GM21360 (cell line): ENCODE results near the gene ANO9.
A peak's percentile ranks its signal among the peaks of the same experiment; 100 is the strongest.

ENCODE experiments used
- ATAC-seq: cut with Tn5 transposase; IDR thresholded peaks from one replicate; pipeline ENCODE4 v1.9.1; 2021; ENCODE audit warnings: mild to moderate bottlenecking, moderate library complexity; ENCODE audit not compliant: unreplicated experiment

Gene ANO9

DNA sequence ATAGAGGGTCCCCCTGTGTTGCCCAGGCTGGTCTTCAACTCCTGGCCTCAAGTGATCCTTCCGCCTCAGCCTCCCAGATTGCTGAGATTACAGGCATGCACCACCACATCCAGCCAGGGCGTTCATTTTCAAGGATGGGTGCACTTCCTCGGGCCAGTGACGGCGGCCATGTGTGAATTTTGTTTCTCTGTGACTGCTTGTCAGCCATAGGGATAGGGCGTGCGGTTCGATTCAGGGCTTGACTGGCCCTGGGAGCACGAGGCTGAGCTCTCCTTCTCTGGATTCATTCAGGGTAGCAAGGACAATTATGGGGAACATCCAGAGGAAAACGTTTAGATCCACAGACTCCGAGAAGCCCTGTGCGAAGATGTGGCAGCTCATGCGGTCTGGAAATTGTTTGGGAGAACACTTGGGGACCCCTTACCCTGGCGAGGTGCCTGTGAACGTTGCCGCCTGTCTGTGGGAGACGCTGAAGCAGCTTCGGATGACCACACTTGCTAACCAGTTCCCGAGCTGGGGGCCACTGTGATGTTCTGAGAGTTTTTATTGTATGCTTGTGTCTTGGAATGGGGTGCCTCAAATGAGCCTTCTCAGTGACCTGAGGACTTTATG lies 11.2 kb upstream of the ANO9 start:
- no peak for ATAC-seq

DNA sequence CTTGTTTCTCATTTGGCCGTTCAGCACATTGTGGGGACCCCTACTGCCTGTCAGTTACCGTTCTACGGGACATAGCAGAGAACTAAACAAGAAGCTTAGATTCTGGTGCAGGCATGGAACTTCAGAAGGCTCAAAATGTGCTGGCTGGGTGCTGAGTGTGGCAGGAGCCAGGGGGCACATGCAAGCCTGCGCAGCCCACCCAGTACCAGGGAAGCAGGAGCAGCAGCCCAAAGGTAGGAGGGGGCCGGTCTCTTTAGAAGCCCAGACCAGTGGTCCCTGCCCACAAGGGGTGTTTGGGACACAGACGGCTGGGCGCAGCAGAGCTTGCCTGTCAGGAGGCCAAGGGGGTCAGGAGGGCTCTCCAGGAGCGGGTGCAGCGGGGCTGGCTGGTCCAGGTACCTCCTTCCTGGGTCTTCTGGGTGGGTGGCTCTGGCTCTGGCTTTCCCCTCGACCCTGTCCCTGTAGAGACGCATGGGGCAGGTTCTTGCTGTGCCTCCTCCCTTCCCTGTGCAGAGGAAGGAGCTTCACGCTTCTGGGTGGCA lies 10.5 kb upstream of the ANO9 start:
- ATAC-seq = no peak

DNA sequence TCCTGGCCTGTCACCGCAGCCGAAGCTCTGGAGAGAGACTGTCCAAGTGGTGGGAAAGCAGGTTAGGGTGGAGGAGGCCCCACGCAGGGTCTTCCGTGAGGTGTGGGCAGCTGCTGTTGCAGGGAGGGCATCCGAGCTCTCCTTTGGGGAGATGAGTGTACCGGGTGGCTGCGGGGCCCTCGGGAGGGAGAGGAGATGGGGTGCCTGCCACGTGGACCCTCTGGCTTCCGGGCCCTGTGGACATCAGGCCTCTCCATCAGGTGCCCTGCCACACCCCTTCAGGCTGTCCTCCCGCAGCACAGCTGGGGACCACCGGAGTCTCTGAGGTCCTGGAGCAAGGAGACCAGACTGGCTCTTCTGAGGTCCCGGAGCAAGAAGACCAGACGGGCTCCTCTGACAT lies 9.9 kb upstream of the ANO9 start:
- ATAC-seq = no peak

DNA sequence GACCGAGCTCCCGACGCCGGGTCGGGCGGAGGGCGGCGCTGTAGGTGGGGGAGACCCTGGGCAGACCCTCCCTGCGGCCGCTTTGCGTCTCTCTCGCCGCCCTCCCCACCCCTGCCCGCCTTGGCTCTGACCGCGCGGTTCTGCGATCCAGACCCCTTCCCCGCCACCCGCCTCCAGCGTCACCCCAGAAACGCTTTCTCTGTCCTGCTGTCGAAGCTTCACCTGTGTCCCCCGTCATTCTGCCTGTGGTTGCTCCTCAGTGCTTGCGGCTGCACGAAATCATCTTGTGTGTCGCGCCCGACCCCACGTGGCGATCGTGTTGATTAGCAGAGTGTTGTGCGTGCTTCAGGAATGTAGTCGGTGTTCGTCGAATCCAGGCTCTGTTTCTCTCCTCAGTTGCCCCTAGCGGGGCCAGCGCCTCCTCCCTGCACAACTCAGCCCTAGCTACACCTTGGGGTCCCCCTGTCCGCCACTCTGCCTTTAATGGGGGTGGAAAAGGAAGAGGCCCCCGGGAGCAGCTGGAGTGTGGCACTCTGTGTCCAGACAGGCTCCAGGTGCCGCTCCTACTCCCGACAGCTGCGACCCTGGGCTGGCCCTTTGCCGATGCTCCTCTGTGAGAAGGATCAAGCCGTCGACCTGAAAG lies 9.1 kb upstream of the ANO9 start:
- ATAC-seq = peak; percentile 4

DNA sequence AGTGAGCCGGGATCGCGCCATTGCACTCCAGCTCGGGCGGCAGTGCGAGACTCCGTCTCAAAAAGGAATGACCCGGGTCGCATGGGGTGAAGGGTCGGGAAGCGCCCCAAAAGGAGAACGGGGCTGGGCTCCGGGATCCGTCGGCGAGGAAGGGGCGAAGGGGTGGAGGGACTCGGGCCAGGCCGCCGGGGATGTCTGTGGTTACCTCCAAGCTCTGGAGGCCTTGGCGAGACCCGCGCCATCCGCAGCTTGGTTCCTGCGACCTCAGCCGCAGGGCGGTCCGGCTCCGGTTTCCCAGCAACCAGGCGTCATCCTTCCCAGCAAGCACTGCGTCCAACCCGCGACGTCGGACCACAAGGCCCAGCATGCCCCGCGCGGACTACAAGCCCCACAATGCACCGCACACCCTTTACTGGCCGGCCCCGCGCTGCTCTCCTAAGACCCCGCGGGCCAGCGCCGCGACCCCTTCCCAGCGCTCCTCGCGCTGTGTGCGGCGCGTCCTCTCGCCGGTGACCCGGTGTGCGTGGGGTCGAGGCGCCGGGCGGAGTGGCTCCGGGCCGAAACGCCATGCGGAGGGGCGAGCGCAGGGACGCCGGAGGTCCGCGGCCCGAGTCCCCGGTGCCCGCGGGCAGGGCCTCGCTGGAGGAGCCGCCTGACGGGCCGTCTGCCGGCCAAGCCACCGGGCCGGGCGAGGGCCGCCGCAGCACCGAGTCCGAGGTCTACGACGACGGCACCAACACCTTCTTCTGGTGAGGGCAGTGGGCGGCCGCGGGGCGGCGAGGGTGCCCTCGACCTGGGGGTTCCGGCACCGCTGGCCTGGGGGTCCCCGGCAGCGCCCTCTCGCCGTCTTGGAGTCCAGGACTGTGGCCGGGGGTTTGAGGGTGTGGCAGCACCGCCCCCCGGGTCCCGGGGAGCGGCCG lies 8.3 kb upstream of the ANO9 start, which contains the start of gene PTDSS2:
TSS of gene PTDSS2 (plus strand) at position 391 of the 920 bp plus-strand sequence. CDS start at position 568, 177 bp downstream.
- ATAC-seq = peak; percentile 67

DNA sequence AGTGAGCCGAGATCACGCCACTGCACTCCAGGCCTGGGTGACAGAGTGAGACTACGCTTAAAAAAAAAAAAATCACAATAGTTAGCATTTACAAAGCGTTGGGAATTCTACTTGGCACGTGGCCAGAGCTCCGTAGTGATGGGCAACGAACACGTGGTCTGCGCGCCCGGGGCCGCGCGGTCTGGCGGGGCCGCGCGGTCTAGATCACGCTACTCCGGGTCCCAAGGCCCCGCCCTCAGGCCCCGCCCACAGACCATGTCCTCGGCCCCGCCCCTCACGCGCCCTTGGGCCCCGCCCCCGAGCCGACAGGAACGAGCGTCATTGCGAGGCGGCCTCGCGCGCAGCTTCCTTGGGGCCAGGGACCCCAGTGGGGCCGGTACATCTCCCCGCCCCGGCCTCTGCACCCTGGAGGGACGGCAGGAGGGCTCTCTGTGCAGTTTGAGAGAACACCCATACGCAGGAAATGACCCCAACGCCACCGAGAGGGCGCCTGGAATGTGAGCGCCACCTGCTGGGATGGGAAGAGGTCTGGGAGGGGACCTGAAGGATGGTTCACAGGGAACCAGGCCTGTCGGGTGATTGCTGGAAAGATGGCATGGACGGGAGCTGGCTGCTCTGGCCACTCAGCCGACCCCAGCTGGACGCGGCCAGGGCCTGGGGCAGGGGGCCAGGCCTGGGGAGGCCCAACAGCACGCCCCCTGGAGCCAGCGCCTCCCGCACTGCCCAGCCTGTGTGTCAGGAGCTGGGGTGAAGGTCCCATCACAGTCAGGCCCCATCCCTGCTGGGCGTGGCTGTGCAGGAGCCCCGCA lies 6.3 kb upstream of the ANO9 start:
- ATAC-seq = peak; percentile 48

DNA sequence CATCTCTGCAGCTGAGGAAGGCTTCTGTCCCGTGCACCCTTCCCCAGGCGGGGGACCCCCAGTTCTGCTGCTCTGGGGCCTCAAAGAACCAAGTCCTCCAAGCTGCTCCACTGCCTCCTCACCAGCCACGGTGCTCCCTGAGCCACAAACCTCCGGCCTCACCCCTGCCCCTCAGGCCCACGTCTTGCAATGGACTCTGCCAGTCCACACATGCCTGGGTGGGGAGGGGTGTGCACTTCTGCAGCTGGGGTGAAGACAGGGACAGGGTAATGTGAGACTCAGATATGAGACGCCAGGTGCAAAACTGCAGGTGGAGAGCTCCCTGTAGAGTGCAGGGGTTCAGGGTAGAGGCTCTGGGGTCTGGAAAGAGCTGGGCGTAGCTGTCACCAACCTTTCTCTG lies 5.1 kb upstream of the ANO9 start:
- ATAC-seq = no peak

DNA sequence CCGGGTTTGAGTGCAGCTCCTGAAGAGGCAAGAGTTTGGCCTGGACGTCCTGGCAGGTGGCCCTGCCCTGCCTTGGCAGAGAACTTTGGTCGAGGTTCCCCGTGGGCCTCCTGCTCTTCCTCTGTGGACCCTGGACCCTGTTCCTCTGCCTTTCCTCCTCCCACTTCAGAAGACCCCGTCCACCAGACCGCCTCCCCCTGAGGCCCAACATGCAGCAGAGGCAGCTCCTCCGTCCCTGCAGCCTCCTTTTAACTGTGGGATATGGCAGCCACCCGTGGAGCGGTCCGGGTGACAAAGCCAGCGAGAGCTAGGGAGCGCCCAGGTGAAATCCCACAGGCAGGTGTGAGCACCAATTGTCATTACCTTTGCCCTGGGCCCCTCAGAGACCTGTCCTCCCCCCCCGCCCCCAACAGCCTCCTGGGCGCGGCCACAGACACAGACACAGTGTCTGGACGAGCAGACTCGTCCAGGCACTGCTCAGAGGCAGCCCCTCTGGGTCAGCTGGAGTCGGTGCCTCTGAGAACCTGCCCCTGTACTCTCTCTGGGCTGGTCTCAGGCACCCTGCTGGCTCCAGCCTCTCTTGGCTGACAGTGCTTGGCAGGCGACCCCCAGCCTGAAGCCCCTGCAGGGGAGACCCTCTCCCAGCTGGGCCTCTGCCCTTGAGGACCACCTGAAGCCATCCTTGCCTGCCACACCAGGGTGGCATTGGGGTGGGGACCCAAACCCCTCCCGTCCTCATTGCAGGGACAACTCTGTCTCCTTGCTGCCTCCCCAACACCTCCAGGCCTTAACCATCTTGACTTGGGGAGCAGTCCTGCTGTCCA lies 4.2 kb upstream of the ANO9 start:
- no peak for ATAC-seq

DNA sequence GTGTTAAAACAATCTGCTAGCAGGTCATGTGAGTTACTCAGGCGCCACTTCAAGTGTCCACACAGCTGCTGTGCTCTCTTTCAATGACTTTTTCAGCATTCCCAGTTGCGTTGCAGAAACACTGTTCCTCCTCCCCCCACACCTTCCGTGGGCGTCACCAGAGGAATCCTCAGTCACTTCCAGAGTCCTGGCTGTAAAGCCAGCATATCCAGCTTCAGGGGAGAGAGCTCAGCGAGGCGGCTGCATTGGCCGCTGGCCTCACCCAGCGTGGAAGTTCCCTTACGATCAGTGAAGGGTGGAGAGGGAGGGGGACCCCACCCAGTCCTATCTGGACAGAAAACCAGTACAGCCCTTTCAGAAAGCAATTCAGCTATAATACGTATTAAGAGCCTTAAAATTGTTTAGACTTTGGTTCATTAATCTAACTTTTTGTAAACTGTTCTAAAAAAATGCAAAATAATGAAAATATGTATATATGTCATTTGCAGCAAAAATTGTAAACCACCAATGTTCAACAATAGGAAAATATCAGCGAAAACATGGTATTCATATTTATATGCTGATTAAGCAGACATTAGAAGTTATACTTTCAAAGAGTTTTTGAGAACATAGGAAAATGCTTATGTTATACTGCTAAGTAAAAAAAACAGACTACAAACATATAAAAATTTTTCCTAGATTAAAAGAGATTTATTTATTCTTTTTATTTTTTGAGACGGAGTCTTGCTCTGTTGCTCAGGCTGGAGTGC lies 2.8 kb upstream of the ANO9 start:
- ATAC-seq = no peak

DNA sequence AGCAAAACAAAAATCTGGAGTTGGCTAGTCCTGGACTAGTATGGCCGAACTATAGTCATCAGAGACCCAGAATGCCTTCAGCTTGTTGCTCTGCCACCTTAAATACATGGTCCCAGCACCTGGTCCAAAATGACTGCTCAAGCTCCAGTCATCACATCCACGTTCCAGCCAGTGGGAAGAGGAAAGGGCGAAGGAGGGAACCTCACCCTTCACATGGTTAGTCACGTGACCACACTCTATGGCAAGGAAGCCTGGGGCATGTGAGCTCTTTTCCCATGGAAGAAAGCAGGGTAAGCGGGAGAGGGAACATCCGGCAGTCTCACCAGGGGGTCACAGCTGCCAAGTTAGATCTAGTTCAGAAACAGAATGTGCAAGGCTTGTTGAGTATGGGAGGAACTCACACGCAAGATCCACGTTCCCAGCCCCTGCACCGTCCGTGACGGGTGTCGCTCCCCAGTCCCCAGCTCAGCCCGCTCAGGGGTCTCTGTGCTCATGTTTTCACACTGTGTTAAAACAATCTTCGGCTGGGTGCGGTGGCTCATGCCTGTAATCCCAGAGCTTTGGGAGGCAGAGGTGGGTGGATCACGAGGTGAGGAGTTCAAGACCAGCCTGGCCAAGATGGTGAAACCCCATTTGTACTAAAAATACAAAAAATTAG lies 1.9 kb upstream of the ANO9 start:
- no peak for ATAC-seq

DNA sequence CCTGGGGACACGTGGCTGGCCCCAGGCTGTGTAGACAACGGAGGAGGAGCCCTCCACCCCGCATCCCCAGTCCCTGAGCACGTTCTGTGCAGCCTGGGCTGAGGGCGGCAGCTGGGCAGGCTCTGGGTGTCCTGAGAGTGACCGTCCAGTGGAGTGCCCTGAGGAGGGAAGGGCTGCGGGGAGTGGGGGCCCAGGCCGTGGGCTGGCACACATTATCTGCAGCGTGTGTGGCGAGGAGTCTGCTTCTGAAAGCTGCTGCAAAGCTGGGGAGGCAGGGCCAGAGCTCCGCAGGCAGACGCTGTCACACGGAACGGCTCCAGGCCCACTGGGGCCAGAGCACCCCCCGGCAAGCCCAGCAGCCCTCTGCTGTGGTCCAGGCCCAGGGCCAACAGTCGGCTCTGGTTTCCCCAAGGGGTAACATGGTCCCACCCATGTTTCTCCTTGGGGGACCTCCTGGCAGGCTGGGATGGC lies 835 bp upstream of the ANO9 start:
- ATAC-seq = no peak

DNA sequence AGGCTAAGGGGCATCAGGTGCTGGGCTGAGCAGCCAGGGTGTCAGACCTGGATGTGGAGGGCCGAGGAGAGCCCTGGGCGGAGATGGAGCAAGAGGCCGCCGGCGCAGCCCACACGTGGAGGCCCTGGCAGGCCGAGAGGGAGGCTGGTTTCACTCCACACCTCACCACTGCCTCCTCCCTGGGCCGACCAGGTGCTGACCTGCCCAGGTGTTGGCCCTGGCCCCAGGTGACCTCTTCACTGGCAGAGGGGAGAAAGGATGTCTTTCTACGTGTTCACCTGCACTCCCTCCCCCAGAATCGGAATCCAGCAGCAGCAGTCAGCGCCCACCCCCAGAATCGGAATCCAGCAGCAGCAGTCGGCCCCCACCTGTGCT lies 781 bp downstream of the ANO9 start:
- no peak for ATAC-seq

DNA sequence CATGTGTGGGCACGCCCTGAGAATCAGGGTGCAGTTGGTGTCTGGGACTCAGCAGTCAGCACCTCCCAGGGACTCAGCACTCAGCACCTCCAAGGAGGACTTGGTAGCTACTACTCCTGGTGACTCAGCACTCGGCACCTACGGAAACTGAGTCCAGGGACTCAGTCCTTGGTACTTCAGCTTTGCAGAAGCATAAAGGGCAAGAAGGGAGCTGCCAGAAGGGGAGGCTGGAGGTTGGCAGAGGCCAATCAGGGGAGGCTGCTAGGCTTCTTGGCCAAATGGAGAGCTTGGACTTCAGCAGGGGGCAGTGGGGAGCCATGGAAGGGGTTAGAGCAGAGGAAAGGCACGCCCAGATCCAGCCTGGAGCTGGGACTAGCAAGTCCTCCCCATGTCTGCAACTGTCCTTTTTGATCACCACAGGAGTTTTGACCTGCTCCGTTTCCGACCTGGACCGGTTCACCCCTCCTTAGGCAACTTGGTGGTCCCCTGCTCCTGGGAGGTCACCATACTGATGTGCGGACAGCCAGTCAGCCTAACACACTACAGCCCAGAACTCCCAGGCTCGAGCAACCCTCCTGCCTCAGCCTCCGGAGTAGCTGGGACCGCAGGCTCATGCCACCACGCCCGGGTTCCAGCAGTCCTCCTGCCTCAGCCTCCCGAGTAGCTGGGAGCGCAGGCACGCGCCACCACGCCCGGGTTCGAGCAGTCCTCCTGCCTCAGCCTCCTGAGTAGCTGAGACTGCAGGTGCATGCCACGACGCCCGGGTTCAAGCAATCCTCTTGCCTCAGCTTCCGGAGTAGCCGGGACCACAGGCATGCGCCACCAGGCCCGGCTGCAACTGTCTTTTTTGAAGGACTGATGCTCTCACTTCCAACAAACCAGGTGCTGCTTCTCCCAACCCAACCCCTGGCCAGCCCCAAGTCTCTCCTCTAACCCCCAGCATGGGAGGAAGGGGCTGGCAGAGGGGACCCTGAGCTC lies 1.5 kb downstream of the ANO9 start:
- ATAC-seq = no peak

DNA sequence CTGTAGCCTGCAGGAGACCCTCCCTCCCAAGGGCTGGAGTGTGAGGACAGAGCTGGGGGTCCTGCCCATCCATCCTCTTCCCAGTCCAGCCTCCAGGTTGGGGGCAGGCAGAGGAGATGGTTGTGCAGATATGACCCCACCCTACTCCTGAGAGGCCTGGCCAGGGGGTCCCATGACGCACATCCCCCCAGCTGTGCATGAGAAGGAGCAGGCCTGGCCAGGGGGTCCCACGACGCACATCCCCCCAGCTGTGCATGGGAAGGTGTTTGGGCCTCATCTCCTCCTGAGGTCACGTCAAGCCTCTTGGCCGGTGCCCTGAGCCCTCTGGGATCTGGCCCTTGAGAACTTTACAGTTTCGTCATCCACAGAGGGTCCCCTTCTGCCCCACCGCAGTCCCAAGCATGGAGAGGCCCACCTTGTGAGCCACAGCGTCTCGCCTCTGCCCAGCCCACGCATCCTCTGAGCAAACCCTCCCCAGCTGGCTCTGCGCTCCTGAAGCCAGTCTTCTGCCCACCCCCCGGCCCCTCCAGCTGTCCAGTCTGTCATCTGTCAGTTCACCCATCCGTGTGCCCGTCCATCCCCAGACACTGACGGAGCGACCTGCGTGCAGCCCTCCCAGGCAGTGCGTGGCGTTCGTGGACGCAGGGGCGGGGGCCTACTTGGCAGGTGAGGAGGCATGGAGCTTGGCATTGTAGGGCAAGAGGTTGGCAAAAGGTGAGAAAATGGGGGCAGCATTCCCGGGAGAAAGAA lies 2.3 kb downstream of the ANO9 start:
- ATAC-seq = no peak

DNA sequence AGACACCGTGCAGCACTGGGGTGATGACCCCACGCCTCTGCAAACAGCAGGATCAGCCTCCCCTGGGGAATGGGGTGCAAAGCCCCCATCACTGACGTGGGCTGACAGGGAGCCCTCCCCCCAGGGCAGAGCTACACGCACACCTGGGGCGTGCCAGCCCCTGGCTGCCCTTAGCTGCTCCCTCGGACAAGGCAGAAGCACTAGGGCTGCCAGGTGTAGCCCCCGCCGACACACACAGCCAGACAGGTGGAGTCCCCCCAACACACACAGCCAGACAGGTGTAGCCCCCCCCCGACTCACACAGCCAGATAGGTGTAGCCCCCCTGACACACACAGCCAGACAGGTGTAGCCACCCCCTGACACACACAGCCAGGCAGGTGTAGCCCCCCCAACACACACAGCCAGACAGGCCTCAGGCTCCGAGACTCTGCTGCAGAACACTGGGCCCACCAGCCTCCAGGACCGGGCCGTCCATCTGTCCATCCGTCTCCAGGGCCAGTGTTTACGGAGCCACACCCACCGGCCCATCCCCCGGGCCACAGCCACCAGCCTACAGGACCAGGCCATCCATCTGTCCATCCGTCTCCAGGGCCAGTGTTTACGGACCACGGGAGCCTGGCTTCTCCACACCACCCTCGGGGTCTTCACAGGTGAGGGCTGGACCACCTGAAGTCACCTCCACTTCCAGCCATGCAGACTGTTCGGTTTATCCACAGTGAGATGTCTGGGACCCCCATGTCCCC lies 3.5 kb downstream of the ANO9 start:
- no peak for ATAC-seq
